NCI-H146 treated with DMSO at 0.1 percent for 48 hours (cell line): Measurements from ENCODE around the gene PRR18.
A peak's percentile ranks its signal among the peaks of the same experiment; 100 is the strongest.

Experiments used
- DNase-seq: peaks from one replicate; lab custom pipeline; 2025; ENCODE audit not compliant: unreplicated experiment; lab: John Stamatoyannopoulos, UW

Gene PRR18

GRCh38 chr6:166307082-166308032, 835 bp downstream of the PRR18 start:
- peak; percentile 71 for DNase-seq

GRCh38 chr6:166306378-166307081, 1.7 kb downstream of the PRR18 start:
- DNase-seq: peak; percentile 71

DNA sequence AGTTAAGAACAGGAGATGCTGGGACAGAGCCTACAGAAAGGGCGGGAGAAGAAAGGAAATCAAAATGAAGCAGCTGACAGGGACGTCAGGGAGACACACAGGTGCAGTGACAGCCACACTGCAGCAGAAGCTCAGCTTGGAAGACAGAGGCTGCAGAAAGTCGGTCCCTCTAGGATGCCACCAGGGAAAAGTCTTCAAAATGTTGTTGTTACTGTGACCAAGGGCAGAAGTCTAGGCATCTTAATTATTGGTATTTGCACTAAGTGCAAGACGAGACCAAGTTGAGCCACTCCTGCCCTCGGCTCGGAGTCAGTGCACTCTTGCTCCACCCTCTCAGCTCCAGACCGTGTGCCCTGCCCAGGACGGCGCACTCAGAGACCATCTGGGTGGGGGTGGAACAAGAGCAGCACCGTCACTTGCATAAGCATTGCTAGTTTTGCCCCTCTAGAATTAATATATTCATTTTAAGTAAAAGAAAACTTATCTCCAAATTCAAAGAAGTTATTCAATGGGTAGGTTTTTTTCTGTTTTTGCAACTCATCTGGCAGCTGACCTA, 2.6 kb downstream of the PRR18 start:
- peak; percentile 44 for DNase-seq

GRCh38 chr6:166304106-166304505, 4.1 kb downstream of the PRR18 start:
- no peak for DNase-seq

- DNase-seq: no peak
Observed at GRCh38 chr6:166301611-166302529, 6.3 kb downstream of the PRR18 start.

DNA sequence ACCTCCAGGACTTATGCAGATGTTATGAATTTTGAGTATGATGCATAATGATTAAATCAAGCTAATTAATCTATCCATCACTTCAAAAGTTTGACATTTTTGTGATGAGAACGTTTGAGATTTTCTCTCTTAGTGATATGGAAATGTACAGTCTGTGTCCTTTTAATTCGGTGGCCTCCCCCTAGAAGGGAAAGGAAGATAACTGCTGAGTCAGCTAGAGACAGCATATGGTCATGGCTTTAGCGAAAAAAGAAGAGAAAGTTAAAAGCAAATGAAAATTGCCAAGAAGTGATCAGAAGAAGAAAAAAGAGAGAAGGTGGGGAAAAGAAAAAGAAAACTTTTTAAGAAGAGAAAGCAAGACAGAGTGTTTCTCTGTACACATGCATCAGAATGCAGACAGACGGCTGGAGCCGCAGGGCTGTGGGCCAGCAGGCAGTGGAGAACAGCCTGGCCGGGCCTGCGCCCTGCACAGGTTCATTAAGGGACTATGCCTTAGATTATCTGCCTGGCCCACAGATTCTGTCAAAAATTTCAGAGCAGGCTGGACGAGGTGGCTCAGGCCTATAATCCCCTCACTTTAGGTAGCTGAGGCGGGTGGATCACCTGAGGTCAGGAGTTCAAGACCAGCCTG, 7.7 kb downstream of the PRR18 start:
- no peak for DNase-seq

GRCh38 chr6:166297606-166298005, 10.6 kb downstream of the PRR18 start:
- no peak for DNase-seq

DNA sequence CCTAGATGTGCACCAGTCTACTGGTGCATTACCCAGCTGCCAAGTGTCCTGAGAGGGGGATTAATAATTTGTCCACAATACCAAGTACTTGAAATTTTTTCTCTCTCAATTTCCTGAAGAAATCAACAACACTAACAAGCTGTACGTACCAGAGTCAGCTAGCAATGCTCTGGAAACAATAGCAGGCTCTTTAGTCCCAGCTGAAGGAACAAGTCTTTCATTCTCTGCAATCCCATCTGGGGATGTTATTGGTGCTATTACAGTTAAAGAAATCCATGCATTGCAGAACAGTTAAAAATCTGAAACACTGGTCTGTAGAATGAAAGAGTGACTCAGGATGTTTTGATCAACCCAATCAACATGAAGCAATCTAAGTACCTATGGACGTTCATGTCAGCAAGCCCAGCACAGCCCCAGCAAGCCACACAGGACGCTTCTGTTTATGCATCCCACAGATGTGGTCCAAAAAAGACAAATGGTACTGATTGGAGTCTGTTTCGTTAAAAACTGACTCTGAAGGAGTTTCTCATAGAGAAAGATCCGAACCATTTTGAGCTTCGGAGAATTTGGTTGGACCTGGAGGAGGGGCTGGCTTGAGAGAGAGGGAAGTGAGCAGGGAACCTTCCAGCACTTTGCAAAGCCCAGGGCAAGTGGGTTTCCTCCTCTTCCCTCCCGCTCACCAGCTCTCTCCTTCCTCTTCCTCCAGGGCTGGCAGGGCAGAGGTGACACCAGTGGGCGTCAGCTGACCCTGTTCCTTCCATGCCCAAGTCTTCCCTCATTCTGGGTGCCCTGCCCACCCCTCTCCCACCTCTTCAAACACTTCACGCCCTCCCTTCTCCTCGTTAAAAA, 11.9 kb downstream of the PRR18 start:
- DNase-seq: no peak

GRCh38 chr6:166293731-166294584, 14.2 kb downstream of the PRR18 start:
- no peak for DNase-seq

GRCh38 chr6:166289207-166290060, 18.8 kb downstream of the PRR18 start:
- no peak for DNase-seq

GRCh38 chr6:166286839-166287271, 21.3 kb downstream of the PRR18 start:
- DNase-seq: no peak

- DNase-seq: no peak
Observed at GRCh38 chr6:166285233-166285632, 23.0 kb downstream of the PRR18 start.

GRCh38 chr6:166284640-166285039, 23.6 kb downstream of the PRR18 start:
- DNase-seq: no peak

DNA sequence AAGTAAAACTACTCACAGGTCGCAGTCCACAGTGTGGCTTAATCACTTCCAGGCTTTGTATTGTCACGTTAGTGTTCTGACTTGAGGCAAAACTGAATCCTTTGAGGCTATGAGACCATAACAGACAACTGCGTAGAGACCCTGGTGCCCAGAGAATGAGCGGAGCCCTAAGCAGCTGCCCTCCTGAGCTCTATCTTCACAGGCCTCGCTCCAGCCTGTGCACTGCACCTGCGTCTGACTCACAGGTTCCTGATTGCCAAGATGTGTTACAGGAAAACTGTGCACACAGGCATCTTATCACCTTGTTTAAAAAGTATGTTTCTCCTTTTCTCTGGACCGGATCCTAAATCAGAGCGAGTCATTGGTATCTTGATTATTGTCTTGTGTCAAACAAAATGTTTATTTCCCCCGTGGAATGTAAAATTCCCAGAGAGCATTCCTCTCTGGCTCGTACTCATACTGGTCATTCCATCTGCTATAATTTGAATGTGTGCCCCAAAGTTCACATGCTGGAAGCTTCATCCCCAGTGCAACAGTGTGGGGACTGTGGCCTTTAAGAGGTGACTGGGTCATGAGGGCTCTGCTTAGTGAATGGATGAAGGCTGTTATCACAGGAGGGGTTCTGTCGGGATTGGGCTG, 25.7 kb downstream of the PRR18 start:
- no peak for DNase-seq

DNA sequence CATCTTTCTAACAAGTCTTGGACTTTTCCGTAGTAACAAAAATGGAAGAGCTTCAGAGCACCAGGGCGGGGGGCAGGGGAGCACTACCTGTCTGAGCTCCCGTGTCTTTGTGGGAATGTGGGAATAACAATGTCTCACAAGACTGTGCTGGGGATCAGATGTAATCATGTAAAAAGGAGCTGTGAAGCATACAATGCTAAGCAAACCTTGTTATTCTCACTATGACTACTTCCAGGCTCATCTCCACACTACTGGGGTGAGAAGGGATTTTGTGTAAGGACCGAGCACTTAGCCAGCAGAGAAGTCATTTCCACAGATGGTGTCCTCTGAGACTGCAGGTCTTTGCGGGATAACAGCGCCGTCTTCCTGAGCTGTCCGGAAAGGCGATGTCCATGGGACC, 27.1 kb downstream of the PRR18 start:
- DNase-seq: no peak

- DNase-seq: no peak
Observed at GRCh38 chr6:166279393-166279679, 28.9 kb downstream of the PRR18 start.
